ENCODE measurements around the gene DNAJA1. TPM values are rescaled to one million over a fixed set of nuclear protein-coding genes. Genes with fewer than 3 reads are reported as not detected.
"Not testable (repeated sequence)": the region's sequence is repeated elsewhere in the genome, so short reads cannot be mapped to it uniquely, and the experiment has no call there.

Gene DNAJA1
- 100 to 1,000 TPM; 134 to 139 TPM for total RNA-seq

- Mint-ChIP-seq H3K36me3 (peaks cover 40 to 47% of the 10 kb centered on the region in 2 donors), H3K27ac (peak within 1 kb of the TSS; percentile 80 to 90), H3K9me3 (no peaks in the 10 kb centered on the region)
- DNase-seq (ENCODE audit: low spot score in 2 of 2) (peak; percentile 97 to 98), ATAC-seq (peak; percentile 87 to 89)
Observed at GRCh38 chr9:33024966-33025571, at the start of gene DNAJA1. DNAJA1 (plus strand) TSS chr9:33025273; CDS start chr9:33026485, 1,212 bp downstream.

DNA sequence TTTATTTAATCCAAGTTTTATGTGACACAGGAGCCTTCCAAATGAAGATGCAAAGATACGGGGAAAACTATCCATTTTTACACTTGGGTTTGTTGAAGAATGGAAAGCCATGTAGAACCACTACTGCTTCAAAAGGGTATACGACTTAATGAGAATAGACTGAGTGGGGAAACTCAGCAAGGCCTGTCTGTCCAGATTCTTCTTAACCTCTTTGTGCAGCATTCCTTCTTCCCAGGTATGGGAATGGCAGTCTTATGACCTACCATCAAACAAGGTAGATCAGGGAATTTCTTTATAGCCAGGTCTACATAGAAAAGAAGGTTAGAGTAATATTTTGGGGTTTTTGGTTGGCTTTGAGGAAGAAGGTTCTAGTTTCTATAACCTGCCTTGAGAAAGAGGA is 47.0 kb upstream of the DNAJA1 start:
- H3K27ac Mint-ChIP-seq = peak overlapping the region; percentile 15 to 56
- no peak for ATAC-seq
- H3K36me3 Mint-ChIP-seq = peaks cover 11 to 20% of the 10 kb centered on the region in 2 donors

GRCh38 chr9:32986971-32987370 is 38.1 kb upstream of the DNAJA1 start:
- ATAC-seq = no peak
- Mint-ChIP-seq H3K27ac (peak overlapping the region in 1 of 2 donors; percentile 29), H3K36me3 (peaks cover 15 to 18% of the 10 kb centered on the region in 2 donors), H3K9me3 (no peaks in the 10 kb centered on the region)
- no peak for DNase-seq (ENCODE audit: low spot score in 2 of 2)

More for the DNA sequence above, 47.0 kb upstream of the DNAJA1 start:
- no peak for DNase-seq (ENCODE audit: low spot score in 2 of 2)
- no peaks in the 10 kb centered on the region for H3K9me3 Mint-ChIP-seq

GRCh38 chr9:32989660-32990059 is 35.4 kb upstream of the DNAJA1 start:
- Mint-ChIP-seq H3K9me3 (no peaks in the 10 kb centered on the region), H3K27ac (no peak overlapping the region), H3K36me3 (peaks cover 15 to 16% of the 10 kb centered on the region in 2 donors)
- ATAC-seq (no peak), DNase-seq (ENCODE audit: low spot score in 2 of 2) (no peak)

DNA sequence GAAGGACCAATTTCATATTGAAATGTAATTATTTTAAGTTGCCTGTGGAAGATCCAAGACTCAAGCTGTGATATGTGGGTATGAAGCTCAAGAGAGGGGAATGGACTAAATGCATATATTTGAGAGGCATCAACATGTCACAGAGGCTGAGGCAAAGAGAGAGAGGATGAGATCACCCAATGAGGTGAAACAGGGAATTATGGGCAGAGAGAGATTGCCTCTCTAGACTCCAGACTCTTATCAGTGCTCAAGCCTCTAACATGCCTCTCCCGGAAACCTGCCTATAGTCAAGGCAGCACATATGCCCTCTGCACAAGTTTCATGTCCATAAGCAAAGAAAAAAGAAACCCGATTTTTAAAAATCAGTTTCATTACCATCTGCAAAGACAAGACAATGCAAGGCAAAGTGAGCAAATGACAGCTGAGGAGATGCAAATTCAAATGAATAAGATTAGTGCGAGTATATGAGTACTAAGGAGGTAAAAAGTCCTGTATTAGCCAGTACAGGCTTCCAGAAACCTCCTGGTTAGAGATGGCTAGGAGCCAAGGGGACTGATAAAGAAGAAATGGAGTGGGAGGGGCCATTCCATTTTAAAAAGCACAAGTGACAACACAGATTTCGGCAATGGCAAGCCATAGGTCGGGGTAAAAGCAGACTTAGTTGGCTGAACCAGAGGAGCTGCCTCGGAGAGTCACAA is 33.0 kb upstream of the DNAJA1 start:
- DNase-seq (ENCODE audit: low spot score in 2 of 2) (no peak), ATAC-seq (no peak)
- H3K27ac Mint-ChIP-seq = no peak overlapping the region
- H3K36me3 Mint-ChIP-seq = peaks cover 14 to 19% of the 10 kb centered on the region in 2 donors
- H3K9me3 Mint-ChIP-seq = no peaks in the 10 kb centered on the region

DNA sequence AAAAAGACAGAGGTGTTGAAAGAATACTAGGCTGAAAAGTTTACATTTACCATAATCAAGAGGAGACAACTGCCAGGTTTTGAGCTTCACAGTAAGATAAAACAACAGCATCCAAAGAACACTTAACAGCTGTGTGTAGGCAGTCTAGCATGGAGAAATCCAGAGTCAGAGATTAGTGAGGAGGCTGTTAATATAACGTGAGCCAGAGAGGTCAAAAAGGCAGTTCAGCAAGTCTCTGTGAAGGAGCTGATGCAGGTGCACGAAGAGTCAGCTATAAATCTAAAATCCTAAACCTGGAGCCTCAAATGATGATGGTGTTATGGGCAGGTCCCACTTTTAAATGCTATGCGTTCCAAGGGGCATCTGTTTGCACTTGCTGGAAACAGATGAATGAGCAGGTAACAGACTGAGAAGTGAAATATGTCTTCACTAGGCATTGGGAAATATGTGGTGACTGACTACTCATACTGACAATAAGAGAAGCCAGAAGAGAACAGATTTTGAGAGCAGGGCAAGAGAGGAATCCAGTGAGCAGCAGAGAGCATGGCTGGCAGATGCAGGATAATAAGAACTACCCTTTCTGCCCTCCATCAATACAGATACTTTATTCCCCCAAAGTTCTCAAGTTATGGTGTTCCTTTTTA is 32.4 kb upstream of the DNAJA1 start:
- Mint-ChIP-seq H3K36me3 (peaks cover 14 to 19% of the 10 kb centered on the region in 2 donors), H3K27ac (no peak overlapping the region), H3K9me3 (no peaks in the 10 kb centered on the region)
- ATAC-seq (no peak), DNase-seq (ENCODE audit: low spot score in 2 of 2) (no peak)

DNA sequence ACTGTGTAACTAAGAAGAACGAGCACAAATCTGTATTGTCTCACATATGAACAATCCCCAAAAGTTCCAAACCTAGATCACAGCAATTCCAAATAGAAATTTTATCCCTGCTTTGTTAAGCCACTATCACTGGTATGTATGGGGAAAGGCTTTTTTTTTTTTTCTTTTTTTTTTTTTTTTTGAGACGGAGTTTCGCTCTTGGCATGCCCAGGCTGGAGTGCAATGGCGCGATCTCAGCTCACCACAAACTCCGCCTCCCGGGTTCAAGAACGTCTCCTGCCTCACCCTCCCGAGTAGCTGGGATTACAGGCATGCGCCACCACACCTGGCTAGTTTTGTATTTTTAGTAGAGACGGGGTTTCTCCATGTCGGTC is 24.4 kb upstream of the DNAJA1 start:
- DNase-seq (ENCODE audit: low spot score in 2 of 2) = peak in 1 of 2 donors; percentile 20
- H3K36me3 Mint-ChIP-seq = peaks cover 11 to 38% of the 10 kb centered on the region in 2 donors
- peak in 1 of 2 donors; percentile 15 for ATAC-seq

GRCh38 chr9:33005335-33005734 is 19.7 kb upstream of the DNAJA1 start:
- DNase-seq (ENCODE audit: low spot score in 2 of 2); H3K9me3 Mint-ChIP-seq; H3K27ac Mint-ChIP-seq; ATAC-seq: not testable (repeated sequence)
- peaks cover 0 to 11% of the 10 kb centered on the region in 2 donors for H3K36me3 Mint-ChIP-seq

More for the DNA sequence above, 24.4 kb upstream of the DNAJA1 start:
- H3K27ac Mint-ChIP-seq = peak overlapping the region; percentile 96 to 99
- H3K9me3 Mint-ChIP-seq = not testable (repeated sequence)

DNA sequence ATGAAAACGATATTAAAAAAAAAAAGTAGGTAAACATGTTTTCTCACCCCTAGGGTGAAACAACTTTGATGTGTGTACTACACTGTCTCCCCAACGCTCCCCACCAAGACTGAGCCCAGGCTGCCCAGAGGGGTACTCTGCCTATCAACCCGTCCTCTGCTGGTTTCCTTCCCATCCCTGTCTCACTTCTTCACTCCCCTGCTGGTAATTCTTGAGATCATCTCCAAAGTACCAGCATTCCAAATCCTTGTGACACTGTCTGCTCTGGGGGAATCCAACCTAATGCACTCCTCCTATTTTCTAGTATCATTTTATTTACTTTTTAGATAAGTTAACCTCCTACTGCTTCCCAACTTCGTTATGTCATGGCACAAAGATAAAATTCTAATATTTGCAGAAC is 17.3 kb upstream of the DNAJA1 start:
- H3K27ac Mint-ChIP-seq = no peak overlapping the region
- no peaks in the 10 kb centered on the region for H3K36me3 Mint-ChIP-seq
- H3K9me3 Mint-ChIP-seq = no peaks in the 10 kb centered on the region
- DNase-seq (ENCODE audit: low spot score in 2 of 2) (no peak), ATAC-seq (no peak)

GRCh38 chr9:33011831-33012230 is 13.2 kb upstream of the DNAJA1 start:
- no peaks in the 10 kb centered on the region for H3K36me3 Mint-ChIP-seq
- H3K27ac Mint-ChIP-seq = no peak overlapping the region
- no peak for DNase-seq (ENCODE audit: low spot score in 2 of 2)
- no peak for ATAC-seq
- no peaks in the 10 kb centered on the region for H3K9me3 Mint-ChIP-seq

GRCh38 chr9:33012328-33013069 is 12.6 kb upstream of the DNAJA1 start:
- DNase-seq (ENCODE audit: low spot score in 2 of 2) = no peak
- no peak for ATAC-seq
- no peak overlapping the region for H3K27ac Mint-ChIP-seq
- no peaks in the 10 kb centered on the region for H3K9me3 Mint-ChIP-seq
- no peaks in the 10 kb centered on the region for H3K36me3 Mint-ChIP-seq

- DNase-seq (ENCODE audit: low spot score in 2 of 2) = no peak
- Mint-ChIP-seq H3K27ac (no peak overlapping the region), H3K36me3 (no peaks in the 10 kb centered on the region), H3K9me3 (no peaks in the 10 kb centered on the region)
- no peak for ATAC-seq
Observed at GRCh38 chr9:33013962-33014664, 11.0 kb upstream of the DNAJA1 start.

DNA sequence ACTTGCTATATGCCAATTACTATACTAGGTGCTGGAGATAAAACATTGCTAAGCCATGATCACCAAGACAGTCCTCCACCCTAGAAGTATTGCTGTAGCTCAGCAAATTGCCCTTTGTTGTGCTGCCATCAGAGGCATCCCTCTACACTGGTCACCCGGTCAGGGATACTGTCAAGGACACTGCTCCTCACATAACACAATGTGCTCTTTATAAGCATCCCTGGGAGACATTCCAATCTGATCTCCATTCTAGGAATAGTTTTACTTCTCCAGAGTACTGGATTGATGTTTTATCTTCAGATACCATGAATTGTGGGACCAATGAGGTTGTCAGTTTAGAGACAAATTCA is 10.4 kb upstream of the DNAJA1 start:
- Mint-ChIP-seq H3K9me3 (no peaks in the 10 kb centered on the region), H3K36me3 (no peaks in the 10 kb centered on the region), H3K27ac (no peak overlapping the region)
- no peak for ATAC-seq
- DNase-seq (ENCODE audit: low spot score in 2 of 2) = no peak

GRCh38 chr9:33017283-33018041 is 7.6 kb upstream of the DNAJA1 start:
- H3K9me3 Mint-ChIP-seq = no peaks in the 10 kb centered on the region

DNA sequence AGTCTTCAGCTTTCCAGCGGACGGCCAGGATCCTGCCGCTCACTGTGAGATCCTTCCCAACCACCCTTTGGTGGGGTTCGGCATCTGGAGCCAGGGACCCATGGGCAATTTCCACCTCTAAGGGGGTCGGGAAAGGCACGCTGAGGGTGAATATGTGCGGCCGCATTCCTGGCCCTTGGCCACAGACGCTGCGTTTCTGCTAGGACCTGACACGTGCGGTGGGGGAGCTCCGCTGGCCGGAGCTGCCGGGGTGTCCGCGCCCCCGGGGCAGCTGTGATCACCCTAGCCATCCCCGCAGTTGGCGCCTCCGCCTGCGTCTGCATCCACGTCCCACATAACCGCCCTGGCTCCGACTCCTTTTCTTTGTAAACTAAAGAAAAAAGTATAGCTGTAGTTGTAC is 5.3 kb upstream of the DNAJA1 start:
- Mint-ChIP-seq H3K36me3 (peaks cover 10 to 14% of the 10 kb centered on the region in 2 donors), H3K27ac (no peak overlapping the region), H3K9me3 (no peaks in the 10 kb centered on the region)
- DNase-seq (ENCODE audit: low spot score in 2 of 2) (no peak), ATAC-seq (no peak)

More at GRCh38 chr9:33017283-33018041, 7.6 kb upstream of the DNAJA1 start:
- ATAC-seq (no peak), DNase-seq (ENCODE audit: low spot score in 2 of 2) (no peak)
- Mint-ChIP-seq H3K27ac (peak overlapping the region in 1 of 2 donors; percentile 68), H3K36me3 (peaks cover 0 to 8% of the 10 kb centered on the region in 2 donors)

DNA sequence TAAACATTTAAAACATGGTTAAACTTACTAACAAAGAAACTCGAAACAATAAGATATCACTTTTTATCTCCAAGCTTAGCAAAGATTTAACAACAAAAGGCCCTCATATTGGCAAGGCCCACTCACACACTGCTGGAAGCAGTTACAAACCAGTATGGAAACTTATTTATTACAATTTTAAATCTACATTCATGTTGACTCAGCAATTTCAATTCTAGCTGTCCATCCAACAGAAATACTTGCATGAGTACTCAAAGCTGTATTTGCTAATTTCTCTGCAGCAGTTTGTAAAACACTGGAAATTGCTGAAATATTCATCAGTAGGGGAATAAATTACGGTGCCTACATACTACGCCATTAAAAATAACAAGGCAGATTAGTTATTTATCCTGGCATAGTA is 2.8 kb upstream of the DNAJA1 start:
- no peaks in the 10 kb centered on the region for H3K9me3 Mint-ChIP-seq
- DNase-seq (ENCODE audit: low spot score in 2 of 2) (no peak), ATAC-seq (no peak)
- H3K36me3 Mint-ChIP-seq = peaks cover 25 to 30% of the 10 kb centered on the region in 2 donors
- no peak overlapping the region for H3K27ac Mint-ChIP-seq

All from activated naive CD4-positive, alpha-beta T cell treated with anti-CD3 and anti-CD28 coated beads, Interleukin-2, amount 50 U/mL, for 72 hours (primary cell).